Stimulated activated CD8-positive, alpha-beta memory T cell treated with anti-CD3 and anti-CD28 coated beads, Interleukin-7, amount 100 ng/mL, for 24 hours (primary cell): Measurements from ENCODE around the gene ZFP28.

Source experiments
- DNase-seq: peaks from one replicate; pipeline ENCODE4 v3.0.0-alpha.2; 2020; ENCODE audit warnings: low read depth

The ZFP28 gene

DNA sequence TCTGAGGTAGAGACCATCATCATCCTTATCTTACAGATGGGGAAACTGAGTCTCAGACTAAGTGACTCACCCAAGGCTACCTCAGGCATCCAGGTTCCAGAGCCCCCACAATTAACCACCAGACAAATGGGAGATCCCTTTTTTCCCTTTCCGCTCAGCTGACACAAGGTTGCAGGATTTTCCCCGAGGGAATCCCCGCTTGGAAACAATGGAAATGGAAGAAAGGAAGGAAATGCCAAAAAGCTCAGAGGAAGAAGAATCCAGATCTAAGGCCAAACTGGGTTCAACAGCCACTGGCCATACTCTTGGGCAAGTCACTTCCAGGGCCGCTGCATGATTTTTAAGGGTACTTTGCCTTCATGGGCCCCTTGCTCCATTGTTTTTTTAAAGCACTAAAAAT lies 57.9 kb downstream of the ZFP28 start:
- DNase-seq, result no peak

DNA sequence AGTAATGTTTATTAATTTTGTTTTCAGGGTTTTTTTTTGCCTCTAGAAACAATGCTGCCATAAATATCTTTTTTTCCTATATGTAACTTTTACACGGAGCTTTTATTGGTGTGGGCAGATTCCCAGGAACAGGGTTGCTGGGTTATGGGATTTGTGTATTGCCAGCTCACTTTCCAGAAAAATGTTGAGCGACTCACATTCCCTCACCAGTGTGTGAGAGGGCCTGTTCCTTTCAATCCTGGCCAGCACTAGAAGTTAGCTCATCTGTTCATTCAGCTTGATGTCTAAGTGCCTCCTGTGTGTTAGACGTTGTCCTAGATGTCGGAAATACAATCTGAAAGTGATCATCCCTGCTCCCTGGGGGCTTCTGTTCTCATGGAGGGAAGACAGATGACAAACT lies 58.9 kb downstream of the ZFP28 start:
- DNase-seq, result no peak

DNA sequence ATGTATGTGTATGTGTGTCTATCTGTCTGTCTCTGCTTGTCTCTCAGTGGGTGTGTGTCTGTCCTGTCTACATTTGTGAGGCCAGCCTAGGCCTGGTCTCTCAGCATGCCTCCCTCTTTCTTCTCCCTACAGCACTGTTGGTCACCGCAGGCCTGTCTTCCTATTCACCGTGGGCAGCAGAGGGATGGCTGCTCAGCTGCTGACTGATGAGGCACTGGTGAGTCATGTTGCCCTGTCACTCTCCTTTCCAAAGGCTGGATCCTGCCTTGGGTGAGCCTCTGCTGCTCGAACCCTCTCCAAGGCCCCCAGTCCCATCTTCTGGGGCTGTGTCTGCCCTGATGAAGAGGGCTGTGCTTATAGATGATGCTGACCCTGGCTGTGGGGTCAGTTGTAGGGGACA lies 62.6 kb downstream of the ZFP28 start:
- DNase-seq, result no peak

DNA sequence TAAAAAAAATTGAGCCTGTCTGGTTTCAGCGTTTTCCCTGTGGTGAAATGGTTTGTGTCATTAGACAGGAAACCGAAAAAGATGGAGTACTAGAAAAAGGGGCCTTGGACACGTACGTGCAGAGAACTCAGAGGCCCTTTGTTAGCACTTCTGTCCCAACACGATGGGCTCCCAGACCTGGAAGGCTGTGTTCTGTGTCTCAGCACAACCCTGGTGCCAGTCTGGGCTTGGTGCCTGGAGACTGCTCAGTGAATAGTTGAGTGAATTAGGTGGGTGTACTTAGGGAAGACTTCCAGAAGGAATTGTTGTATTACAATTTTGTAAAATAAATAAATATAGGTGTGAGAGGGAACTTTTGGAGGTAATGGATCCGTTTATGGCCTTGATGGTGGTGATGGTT lies 65.1 kb downstream of the ZFP28 start:
- DNase-seq, result no peak
